HG03108 (cell line): ENCODE measurements around the gene KREMEN1.

Experiments used
- ATAC-seq: cut with Tn5 transposase; IDR thresholded peaks from one replicate; pipeline ENCODE4 v1.9.1; 2021; ENCODE audit warnings: moderate library complexity; ENCODE audit not compliant: unreplicated experiment

KREMEN1 gene

DNA sequence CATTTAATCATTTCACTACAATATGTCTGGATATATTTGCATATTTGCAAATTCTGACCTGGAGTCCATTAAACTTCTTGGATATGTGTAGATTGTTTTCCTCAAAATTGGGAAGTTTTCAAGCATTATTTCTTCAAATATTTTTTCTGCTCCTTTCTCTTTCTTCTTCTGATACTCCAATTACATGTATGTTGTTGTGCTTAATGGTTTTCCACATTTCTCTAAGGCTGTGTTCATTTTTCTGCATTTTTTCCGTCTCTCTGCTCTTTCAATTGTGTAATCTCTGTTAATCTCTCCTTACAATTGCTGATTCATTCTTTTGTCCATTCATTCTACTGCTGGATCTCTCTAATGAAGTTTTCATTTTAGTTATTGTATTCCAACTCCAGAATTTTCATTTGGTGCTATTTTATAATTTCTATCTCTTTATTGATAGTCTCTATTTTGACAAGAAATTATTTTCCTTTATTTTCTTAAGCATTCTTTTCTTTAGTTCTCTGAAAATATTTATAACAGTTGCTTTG lies 102.5 kb downstream of the KREMEN1 start:
- no peak for ATAC-seq

DNA sequence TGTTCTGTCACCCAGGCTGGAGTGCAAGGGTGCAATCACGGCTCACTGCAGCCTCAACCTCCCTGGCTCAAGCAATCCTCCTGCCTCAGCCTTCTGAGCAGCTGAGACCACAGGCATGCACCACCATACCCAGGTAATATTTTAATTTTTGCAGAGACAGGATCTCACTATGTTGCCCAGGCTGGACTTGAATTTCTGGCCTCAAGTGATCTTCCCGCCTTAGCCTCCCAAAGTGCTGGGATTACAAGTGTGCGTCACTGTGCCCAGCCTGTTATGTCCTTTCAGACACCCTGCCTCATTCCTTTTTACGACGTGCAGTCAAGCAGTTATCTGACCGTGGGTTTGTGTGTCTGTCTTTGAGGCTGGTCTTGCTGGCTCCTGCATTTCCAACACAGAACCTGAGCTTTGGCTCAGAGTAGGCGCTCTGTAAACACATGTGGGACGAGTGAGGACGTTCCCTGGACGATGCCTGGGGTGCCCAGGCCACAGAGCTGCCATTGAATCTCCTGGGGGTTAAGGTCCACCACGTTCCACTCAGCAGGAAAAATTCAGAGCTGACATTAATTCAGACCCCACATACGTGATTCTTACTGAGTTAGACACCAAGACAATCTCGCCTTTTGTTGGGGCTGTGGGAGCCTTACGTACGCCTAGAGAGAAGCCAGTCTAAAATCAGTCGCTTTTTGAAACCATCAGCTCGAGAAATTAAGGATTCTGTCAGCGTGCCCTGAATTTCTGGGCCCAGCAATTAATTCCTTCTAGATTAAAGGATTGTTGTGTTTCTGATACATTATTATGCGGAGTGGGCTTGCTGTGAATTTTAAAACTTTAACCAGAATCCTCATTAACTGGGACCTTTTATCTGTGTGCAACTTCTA lies 111.4 kb downstream of the KREMEN1 start:
- no peak for ATAC-seq

GRCh38 chr22:29184849-29185490 lies 112.1 kb downstream of the KREMEN1 start:
- no peak for ATAC-seq

DNA sequence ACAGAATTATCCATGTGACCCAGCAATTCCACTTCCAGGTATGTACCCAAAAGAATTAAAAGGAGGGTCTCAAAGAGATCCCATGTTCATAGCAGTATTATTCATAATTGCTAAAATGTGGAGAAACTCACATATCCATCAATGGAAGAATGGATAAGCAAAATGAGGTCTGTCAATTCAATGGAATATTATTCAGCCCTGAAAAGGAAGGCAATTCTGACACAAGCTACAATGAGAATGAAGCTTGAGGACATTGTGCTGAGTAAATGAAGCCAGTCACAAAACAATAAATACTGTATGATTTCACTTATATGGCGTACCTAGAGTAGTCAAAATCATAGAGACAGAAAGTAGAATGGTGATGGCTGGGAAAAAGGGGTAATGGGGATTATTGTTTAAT lies 113.5 kb downstream of the KREMEN1 start:
- ATAC-seq: no peak

- no peak for ATAC-seq
These were observed 115.0 kb downstream of the KREMEN1 start for GRCh38 chr22:29187831-29188230.

DNA sequence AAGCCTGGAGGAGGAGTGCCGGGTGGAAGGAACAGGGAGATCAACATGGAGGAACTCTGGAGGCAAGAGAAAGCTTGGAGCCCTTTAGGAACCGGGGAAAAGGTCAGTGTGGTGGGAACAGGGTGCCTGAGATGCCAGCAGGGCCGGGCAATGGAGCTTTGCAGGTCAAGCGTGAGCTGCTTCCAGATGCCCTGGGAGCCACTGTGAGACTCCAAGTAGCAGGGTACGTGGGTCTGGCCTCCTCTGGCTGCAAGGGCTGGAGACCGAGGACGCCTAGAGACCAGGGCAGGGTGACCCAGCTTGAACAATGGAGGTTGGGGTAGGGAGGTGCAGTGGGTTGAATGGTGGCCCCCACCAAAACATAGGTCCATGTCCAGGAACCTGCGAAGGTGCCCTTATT lies 117.2 kb downstream of the KREMEN1 start:
- no peak for ATAC-seq

DNA sequence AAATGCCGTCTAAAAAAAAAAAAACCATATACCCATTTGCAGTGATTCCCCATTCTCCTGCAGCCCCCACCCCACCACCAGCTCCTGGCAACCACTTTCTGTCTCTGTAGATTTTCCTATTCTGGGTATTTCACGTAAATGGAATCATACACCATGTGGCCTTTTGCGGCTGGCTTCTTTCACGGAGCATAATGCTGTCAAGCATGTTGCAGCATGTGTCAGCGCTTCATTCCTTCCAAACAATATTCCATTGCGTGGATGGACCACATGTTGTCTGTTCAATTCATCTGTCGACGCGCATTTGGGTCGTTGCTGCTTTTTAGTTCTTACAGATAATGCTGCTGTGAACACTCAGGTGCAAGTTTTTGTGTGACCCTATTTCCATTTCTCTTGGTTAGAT lies 118.1 kb downstream of the KREMEN1 start:
- no peak for ATAC-seq

DNA sequence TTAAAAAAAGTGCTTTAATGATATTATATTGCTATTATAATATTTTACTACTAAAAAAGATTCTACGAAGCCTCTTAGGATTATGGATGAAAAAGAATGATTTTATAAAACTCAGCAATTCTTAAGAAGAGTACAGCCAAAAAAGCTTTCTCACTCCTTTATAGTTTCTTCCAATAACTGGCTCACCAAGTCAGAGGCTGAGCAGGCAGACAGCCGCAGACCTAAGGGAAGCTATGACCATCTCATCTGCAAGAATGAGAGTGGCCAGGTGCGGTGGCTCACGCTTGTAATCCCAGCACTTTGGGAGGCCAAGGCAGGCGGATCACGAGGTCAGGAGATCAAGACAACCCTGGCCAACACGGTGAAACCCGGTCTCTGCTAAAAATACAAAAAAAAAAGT lies 120.2 kb downstream of the KREMEN1 start:
- no peak for ATAC-seq

- no peak for ATAC-seq
These were observed 121.3 kb downstream of the KREMEN1 start for GRCh38 chr22:29194184-29194583.

- ATAC-seq: no peak
These were observed 122.5 kb downstream of the KREMEN1 start for GRCh38 chr22:29195118-29195963.

DNA sequence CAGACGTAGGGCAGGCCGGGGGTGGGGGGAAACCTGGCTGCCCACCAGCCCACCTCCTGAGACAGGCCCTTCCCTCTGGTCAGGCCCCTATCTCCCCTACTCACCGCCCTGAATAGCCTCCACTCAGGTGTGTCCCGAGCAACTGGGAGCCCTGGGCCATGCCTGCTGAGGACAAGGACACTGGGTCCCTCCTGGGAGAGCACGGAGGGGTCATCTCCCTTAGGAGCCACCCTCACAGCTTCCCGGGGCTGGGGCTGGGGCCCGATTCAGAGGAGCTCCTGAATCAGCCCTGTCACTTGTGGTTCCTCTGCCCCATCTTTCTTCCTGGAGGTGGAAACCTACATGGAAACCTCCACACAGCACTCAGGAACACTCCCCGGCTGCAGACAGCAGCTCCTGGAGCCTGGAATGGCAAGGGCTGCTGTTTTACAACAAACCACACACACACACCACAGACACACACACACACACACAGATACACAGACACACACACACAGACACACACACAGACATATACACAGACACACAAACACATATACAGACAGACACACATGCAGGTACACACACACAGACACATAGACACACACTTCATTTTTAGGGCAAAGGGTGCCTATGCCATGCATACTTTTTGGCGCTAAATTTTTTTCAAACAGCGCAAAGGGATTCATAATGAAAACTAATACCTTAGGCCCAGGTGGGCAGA lies 123.3 kb downstream of the KREMEN1 start:
- no peak for ATAC-seq

- ATAC-seq: no peak
These were observed 124.3 kb downstream of the KREMEN1 start for GRCh38 chr22:29197096-29197495.

- no peak for ATAC-seq
These were observed 125.4 kb downstream of the KREMEN1 start for GRCh38 chr22:29198240-29198639.

GRCh38 chr22:29199702-29200400 lies 127.0 kb downstream of the KREMEN1 start:
- ATAC-seq: no peak

DNA sequence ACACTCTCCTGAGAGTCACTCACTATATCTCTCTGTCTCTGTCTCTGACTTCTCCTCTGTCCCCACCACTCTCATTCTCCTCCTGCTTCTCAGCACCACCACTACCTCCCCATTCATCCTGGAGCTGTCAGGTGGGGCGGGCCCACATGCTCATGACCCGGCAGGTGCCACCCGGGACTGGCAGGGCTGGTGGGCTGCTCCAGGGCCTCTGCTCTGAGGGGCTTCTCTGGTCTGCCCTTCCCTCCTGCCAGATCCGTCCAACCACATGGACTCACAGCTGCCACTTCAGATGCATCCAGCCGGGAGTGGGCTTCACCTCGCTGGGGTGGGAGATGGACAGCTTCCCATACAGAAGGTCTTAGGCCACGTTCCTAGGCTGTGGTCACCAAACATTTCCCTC lies 128.1 kb downstream of the KREMEN1 start:
- no peak for ATAC-seq

DNA sequence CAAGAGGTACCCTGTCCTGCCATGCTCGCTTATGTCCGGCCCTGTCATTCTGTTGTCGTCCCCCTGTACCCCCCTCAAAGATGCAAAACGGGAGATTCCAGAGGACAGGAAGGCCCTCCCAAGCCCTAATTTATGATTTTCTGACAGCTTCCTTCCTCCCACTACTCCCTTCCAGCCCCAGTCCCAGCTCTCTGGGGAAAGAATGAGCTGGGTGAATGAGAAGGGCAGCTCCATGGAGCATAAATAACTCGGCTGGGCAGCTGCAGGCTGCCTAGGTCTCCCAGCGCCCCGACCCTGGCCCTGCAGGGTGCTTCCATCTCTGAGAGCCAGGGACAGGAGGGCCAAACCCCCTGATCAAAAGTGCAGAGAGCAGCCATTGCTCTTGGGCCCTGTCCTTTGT lies 128.9 kb downstream of the KREMEN1 start:
- no peak for ATAC-seq

- peak; percentile 62 for ATAC-seq
These were observed 129.7 kb downstream of the KREMEN1 start for GRCh38 chr22:29202212-29203192.

- no peak for ATAC-seq
These were observed 130.9 kb downstream of the KREMEN1 start for GRCh38 chr22:29203488-29204454.
